HG03342 (cell line): ENCODE results near the gene SLC25A10.
A peak's percentile ranks its signal among the peaks of the same experiment; 100 is the strongest.
"Not testable (repeated sequence)": the region's sequence is repeated elsewhere in the genome, so short reads cannot be mapped to it uniquely, and the experiment has no call there.

ENCODE experiments used
- ATAC-seq: cut with Tn5 transposase; IDR thresholded peaks from one replicate; pipeline ENCODE4 v1.9.1; 2021; ENCODE audit warnings: mild to moderate bottlenecking, moderate library complexity; ENCODE audit not compliant: unreplicated experiment

SLC25A10 gene, protein sequence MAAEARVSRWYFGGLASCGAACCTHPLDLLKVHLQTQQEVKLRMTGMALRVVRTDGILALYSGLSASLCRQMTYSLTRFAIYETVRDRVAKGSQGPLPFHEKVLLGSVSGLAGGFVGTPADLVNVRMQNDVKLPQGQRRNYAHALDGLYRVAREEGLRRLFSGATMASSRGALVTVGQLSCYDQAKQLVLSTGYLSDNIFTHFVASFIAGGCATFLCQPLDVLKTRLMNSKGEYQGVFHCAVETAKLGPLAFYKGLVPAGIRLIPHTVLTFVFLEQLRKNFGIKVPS

GRCh38 chr17:81711814-81712467, at the start of gene SLC25A10:
Gene SLC25A10 (plus strand): TSS chr17:81712284. CDS start chr17:81712427, 143 bp downstream.
- peak; percentile 70 for ATAC-seq

GRCh38 chr17:81664051-81664470, 48.0 kb upstream of the SLC25A10 start:
- ATAC-seq: no peak

DNA sequence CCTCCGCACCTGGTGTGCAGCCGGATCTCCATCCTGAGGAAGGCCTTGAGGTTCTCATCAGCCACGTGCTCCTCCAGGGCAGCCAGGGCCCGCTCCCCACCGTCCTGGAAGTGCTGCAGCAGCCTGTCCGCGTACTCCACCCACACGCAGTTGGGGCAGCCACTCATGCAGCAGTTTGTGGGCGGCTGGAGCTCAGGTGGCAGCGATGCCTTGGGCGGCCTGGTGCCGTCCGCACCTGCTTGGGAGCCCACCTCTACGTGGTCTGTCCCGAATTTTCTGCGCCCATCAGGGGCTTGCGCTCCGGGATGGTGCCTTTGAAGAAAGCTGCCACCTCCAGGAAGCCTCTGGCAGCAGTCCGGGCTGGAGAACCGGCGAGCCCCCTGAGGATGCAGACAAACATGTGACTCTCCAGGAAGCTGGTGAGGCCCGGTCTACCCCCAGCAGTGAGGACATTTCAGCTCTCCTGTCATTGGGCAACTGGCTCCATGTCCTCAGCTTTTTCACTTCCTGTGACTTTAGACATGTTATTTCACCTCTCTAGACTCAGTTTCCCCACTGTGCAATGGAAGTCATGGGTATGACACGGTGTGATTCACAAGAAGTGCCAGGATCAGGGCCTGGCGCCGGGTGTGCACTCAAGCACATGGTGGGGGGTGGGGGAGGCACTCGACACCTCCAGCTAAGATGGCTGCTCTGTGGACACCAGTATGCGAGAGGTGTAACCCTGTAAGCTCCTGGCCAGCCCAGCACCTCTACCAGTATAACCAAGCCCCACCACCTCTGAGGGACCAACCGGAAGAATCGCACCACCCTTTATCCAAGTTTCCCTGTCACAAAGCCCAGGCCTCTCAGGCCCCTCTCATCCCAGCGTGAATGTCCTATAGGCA, 46.6 kb upstream of the SLC25A10 start:
- ATAC-seq: no peak

- peak; percentile 16 for ATAC-seq
Measured at GRCh38 chr17:81666092-81666341, 46.1 kb upstream of the SLC25A10 start.

DNA sequence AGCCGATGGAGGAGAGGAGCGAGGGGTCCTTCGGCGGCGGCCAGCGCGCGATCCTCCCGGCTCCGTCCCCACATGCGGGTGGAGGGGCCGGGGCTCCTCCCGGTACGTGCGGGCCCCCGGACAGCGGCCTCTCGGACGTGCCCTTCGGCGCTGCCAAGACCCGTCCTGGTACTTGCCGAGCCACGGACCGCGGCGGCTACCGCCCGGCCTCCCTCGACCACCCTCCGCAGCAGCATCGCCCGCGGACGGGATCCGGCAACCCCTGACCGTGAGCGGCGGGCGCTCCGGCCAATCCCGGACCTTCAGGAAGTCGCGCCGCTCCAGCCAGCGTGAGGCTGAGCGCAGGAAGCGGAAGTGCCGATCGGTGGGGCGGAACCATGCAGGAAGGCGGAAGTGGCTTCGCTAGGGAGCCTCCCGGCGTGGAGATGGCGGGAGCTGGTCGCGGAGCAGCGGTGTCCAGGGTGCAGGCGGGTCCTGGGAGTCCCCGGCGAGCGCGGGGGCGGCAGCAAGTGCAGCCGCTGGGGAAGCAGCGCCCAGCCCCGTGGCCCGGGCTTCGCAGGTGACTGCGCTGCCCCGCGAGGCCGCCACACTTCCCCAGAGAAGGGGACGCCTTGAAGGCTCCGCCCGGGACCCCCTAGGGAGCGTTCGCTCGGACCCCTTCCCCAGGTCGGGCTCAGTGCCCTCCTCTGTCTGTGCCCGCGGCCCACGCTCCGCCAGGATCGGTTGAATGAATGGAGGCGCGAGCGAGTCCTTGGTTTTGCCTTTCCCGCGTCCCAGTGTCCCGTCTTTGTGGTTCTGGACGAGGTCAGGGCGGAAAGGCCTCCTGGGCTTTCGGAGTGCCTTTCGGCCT, 45.5 kb upstream of the SLC25A10 start, which contains the start of the genes CCDC137 and OXLD1:
Gene CCDC137, plus strand, starts transcription at position 396 of the 850 bp plus-strand sequence. Its CDS starts 30 bp downstream, at position 426.
Gene OXLD1, minus strand, starts transcription at position 264 of the 850 bp plus-strand sequence. Its CDS starts 28 bp downstream, at position 236.
- ATAC-seq: peak; percentile 89

DNA sequence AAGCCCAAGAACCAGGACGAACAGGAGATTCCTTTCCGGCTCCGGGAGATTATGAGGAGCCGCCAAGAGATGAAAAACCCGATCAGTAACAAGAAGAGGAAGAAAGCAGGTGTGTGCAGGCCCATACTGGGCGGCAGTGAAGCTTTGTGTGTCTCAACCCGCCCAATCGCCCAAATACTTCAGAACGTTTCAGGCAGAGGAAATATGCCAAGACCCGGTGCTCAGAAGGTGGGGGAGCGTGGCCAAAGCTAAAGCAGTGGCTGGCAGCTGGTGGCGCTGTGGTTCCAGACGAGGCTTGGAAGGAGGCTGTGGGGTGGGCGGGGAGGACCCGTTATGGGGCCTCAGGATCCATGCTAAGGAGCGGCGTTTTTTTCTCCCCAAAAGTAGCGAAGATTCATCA, 44.3 kb upstream of the SLC25A10 start:
- ATAC-seq: no peak

DNA sequence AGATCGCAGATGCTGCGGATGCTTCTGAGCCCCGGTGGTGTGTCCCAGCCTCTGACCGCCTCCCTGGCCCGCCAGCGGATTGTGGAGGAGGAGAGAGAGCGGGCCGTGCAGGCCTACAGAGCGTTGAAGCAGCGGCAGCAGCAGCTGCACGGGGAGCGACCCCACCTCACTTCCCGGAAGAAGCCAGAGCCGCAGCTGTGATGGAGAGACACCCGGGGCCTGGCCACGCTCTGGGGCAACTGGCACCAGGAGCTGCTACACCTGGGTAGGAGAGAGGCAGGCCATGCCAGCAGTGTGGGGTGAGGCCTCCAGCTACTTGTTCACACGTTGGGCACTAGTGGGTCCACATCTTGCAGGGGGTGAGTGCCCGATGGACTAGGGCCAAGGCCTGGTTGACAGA, 39.6 kb upstream of the SLC25A10 start:
- no peak for ATAC-seq

- ATAC-seq: no peak
Measured at GRCh38 chr17:81672954-81673353, 39.1 kb upstream of the SLC25A10 start.

GRCh38 chr17:81673561-81674258, 38.4 kb upstream of the SLC25A10 start:
- no peak for ATAC-seq

GRCh38 chr17:81675515-81676221, 36.4 kb upstream of the SLC25A10 start:
- ATAC-seq: not testable (repeated sequence)

- no peak for ATAC-seq
Measured at GRCh38 chr17:81676906-81677305, 35.2 kb upstream of the SLC25A10 start.

- ATAC-seq: no peak
Measured at GRCh38 chr17:81680150-81680549, 31.9 kb upstream of the SLC25A10 start.

DNA sequence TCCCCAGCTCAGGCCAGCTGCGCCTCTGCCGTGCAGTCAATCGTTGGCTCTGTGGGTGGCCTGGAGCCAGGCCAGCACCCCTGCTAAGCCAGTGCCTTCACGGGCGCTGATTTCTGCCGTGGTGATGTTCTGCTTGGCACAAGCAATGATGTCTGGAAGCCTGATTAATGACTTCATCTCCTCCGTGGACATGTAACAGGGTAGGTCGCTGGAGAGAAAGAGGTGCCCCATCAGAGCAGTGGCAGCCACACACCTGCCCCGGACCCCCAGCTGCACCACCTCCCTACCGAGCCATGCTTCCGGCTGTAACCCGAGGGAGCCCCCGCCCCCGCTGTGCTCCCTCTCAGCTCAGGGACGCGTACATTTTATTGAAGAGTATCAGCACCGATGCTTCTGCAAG, 30.4 kb upstream of the SLC25A10 start:
- ATAC-seq: no peak

DNA sequence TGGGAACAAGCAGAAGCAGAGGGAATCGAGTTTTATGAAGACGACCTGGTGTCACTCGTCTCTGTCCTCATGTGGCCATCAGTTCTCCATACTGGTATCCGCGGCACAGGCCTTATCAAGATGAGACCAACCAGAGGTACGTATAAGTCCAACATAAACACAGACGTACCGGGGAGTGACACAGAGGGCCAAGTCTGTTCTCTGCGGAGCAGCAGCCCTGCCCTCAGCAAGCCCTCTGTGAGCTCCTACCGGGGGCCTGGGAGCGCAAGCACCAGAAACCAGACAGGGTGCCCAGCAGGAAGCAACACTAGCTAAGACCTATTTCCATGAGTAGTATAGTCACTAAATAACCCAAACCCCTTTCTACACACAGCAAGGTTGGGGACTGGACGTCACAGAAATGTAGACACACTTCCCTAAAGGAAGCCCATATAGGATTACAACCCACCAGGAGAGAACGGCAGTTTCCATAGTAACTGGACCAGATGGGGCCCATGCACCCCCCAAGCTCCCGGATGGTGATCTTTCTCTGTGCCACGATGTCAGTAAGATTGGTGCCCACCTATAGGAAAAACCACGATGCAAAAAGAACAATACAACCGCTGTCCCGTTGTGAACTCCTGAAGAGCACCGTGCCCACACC, 29.4 kb upstream of the SLC25A10 start:
- ATAC-seq: no peak

GRCh38 chr17:81683208-81683583, 28.9 kb upstream of the SLC25A10 start:
- no peak for ATAC-seq

GRCh38 chr17:81683584-81684441, 28.3 kb upstream of the SLC25A10 start, which contains the start of the genes ARL16 and HGS:
Gene ARL16 (minus strand): TSS chr17:81683797. CDS start chr17:81683753, 44 bp downstream.
Gene HGS (plus strand): TSS chr17:81684011. CDS start chr17:81684067, 56 bp downstream.
- peak; percentile 95 for ATAC-seq

GRCh38 chr17:81684442-81684911, 27.6 kb upstream of the SLC25A10 start:
- ATAC-seq: no peak

DNA sequence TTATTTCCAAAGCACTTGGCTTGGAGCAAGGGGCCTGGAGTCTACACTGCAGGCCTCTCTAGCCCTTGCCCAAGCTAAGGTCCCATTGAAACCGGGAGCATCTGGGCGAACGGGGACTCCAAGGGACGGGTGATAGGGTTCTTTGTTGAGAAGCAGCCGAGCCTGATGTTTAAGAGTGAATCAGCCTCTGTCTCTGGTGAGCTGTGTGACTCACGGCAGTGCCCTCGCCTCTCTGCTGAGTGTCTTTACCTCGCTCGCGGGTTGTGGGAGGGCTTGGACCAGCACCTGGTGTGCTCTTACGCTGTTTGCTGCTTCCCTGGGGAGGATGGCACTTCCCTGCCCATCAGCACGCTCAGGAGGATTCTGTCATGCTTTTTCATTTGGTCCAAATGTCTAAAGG, 27.0 kb upstream of the SLC25A10 start:
- no peak for ATAC-seq
